Ovary (tissue), 9 donors: ENCODE results near the gene TAF11L9. TPM values are rescaled to one million over a fixed set of nuclear protein-coding genes. Genes with fewer than 3 reads are reported as not detected.
"Not testable (repeated sequence)": the region's sequence is repeated elsewhere in the genome, so short reads cannot be mapped to it uniquely, and the experiment has no call there.

Experiments
- DNase-seq, 5 donors: peaks; one replicate each; pipeline ENCODE4 v3.0.0-alpha.2; 2019 to 2020
- H3K27ac ChIP-seq, 2 donors: fragments of 200-600 bp; one replicate each; pipeline versions ENCODE4 v1.5.1 to v1.8.0; 2019 to 2022
- H3K27me3 ChIP-seq: fragments of 200-600 bp; one replicate; pipeline ENCODE4 v1.8.0; 2022
- H3K36me3 ChIP-seq: fragments of 200-600 bp; sonication (generic); one replicate; pipeline ENCODE4 v1.5.1; 2019
- H3K4me1 ChIP-seq: one replicate; pipeline ENCODE4 v1.8.1; 2013; ENCODE audit warnings: mild to moderate bottlenecking, moderate library complexity; ENCODE audit not compliant: insufficient read depth
- H3K4me3 ChIP-seq: fragments of 200-600 bp; sonication (generic); one replicate; pipeline ENCODE4 v1.5.1; 2017
- H3K9me3 ChIP-seq, 2 donors: fragments of 200-600 bp in 1 of 2; sonication (generic) in 1 of 2; one replicate each; pipeline versions ENCODE4 v1.5.1 to v1.8.1; 2013 to 2019; ENCODE audit warnings: mild to moderate bottlenecking in 1 of 2, moderate library complexity in 1 of 2
- CTCF ChIP-seq, 3 donors: fragments of 450-650 bp in 2 of 3; fragments of 200-600 bp in 1 of 3; IDR thresholded peaks; one replicate each; pipeline versions ENCODE4 v1.5.1 to v1.8.0; 2016 to 2022; ENCODE audit warnings: antibody characterized with exemption in 3 of 3, mild to moderate bottlenecking in 1 of 3
- EP300 ChIP-seq: sonication (generic); formaldehyde crosslinking; IDR thresholded peaks from one replicate; pipeline ENCODE4 v1.6.1; 2017; ENCODE audit warnings: antibody characterized with exemption
- POLR2A ChIP-seq: fragments of 450-650 bp; IDR thresholded peaks from one replicate; pipeline ENCODE4 v1.6.1; 2017; ENCODE audit warnings: antibody characterized with exemption, mild to moderate bottlenecking, moderate library complexity
- WGBS, 3 donors: extraction: QIAGEN DNeasy Blood & Tissue Kit in 1 of 3; methylation state at CpG; one replicate each; pipeline versions ENCODE4 v1.1.5 to v1.1.7; 2013 to 2017; 5-methylcytosine and 5-hydroxymethylcytosine counted together
- intact Hi-C, 4 donors: fragments of 100-400 bp; cut with DNase I; formaldehyde crosslinking; loops; one replicate each; pipeline versions ENCODE4 v1.11.0 to v1.15.1; 2022 to 2023
- polyA plus RNA-seq, 2 donors: library from polyadenylated mRNA; stranded (reverse); fragments of 200-250 nt in 1 of 2; fragments of 350-450 nt in 1 of 2; fragmentation: Illumina TruSeq in 1 of 2; extraction: RNeasy Lipid Tissue Mini Kit (QIAGEN cat#74804) in 1 of 2; gene quantifications; one replicate each; pipeline ENCODE4 v1.2.3, GENCODE V29; 2013 to 2014
- total RNA-seq, 7 donors: library from RNA; depleted of rRNA in 2 of 7; stranded (reverse); fragments of >200 nt in 2 of 7; fragmentation: NEBNext Ultra II Directional in 3 of 7; extraction: Animal tissue kit (Norgen Biotek cat#: 25700) in 3 of 7; gene quantifications; one replicate each; pipeline versions ENCODE4 v1.1.0 to v1.2.4, GENCODE V29; 2016 to 2023
- donor health status: DM: no; HTN: no; CAD: no; lungs with moderate emphysema.
- donor health status: DM: no; HTN: no; CAD: no.
- donor health status: Bipolar disorder and iron deficiency.
- donor health status: DM: yes; HTN: yes; CAD: no.
- donor health status: DM: no; HTN: no; CAD: no.
- donor health status: DM: yes; HTN: yes; CAD: no.

TAF11L9 gene
- total and polyA plus RNA-seq, 9 donors = not detected

- Histone ChIP-seq H3K27ac (no peak overlapping the region), H3K4me1 (no peaks in the 10 kb centered on the region), H3K9me3 (no peaks in the 10 kb centered on the region), H3K36me3 (no peaks in the 10 kb centered on the region), H3K4me3 (no peak overlapping the region), H3K27me3 (no peaks in the 10 kb centered on the region)
- DNase-seq = no peak
- TF ChIP-seq POLR2A (no peak), EP300 (no peak), CTCF (IDR thresholded peaks at IDR 0.05) (no peak)
- intact Hi-C loops = no loop called here
- 71 to 86% (median 85%) methylated on average over 3 of the region's 3 CpGs for WGBS, 3 donors
Measured at GRCh38 chr5:17619354-17619753, 25.2 kb upstream of the TAF11L9 start.

- Histone ChIP-seq H3K27ac (no peak overlapping the region), H3K4me1 (no peaks in the 10 kb centered on the region), H3K9me3 (no peaks in the 10 kb centered on the region), H3K4me3 (no peak overlapping the region), H3K36me3 (no peaks in the 10 kb centered on the region), H3K27me3 (no peaks in the 10 kb centered on the region)
- DNase-seq = no peak
- TF ChIP-seq POLR2A (no peak), EP300 (no peak), CTCF (IDR thresholded peaks at IDR 0.05) (no peak)
- intact Hi-C loops = no loop called here
- 85 to 95% (median 87%) methylated on average over 13 to 17 of the region's 17 CpGs for WGBS, 3 donors
Measured at GRCh38 chr5:17614872-17615605, 20.8 kb upstream of the TAF11L9 start.

GRCh38 chr5:17610092-17610491 is 15.9 kb upstream of the TAF11L9 start, which contains the start of gene TAF11L12:
Gene TAF11L12, plus strand, starts transcription at chr5:17610392.
- H3K4me1 ChIP-seq, H3K4me3 ChIP-seq, H3K27me3 ChIP-seq, H3K9me3 ChIP-seq, intact Hi-C loops, H3K36me3 ChIP-seq, H3K27ac ChIP-seq, DNase-seq: not testable (repeated sequence)
- WGBS, 3 donors = 20 to 66% (median 52%) methylated on average over 1 to 2 of the region's 2 CpGs

- DNase-seq, H3K4me3 ChIP-seq, H3K36me3 ChIP-seq, H3K27ac ChIP-seq, intact Hi-C loops, H3K27me3 ChIP-seq, H3K9me3 ChIP-seq, H3K4me1 ChIP-seq: not testable (repeated sequence)
- WGBS, 3 donors = 85 to 91% (median 90%) methylated on average over 4 of the region's 4 CpGs
Measured at GRCh38 chr5:17607461-17607860, 13.3 kb upstream of the TAF11L9 start.

GRCh38 chr5:17604951-17605350 is 10.8 kb upstream of the TAF11L9 start:
- no peaks in the 10 kb centered on the region for H3K27me3 ChIP-seq
- TF ChIP-seq POLR2A = no peak
- no peak for TF ChIP-seq CTCF (IDR thresholded peaks at IDR 0.05)
- no peak for TF ChIP-seq EP300
- no peaks in the 10 kb centered on the region for H3K36me3 ChIP-seq
- H3K4me1 ChIP-seq = no peaks in the 10 kb centered on the region
- no peak overlapping the region for H3K4me3 ChIP-seq
- WGBS, 3 donors = 86 to 88% (median 87%) methylated on average over 14 of the region's 14 CpGs
- H3K27ac ChIP-seq = no peak overlapping the region
- no peak for DNase-seq
- no peaks in the 10 kb centered on the region for H3K9me3 ChIP-seq
- intact Hi-C loops = no loop called here

GRCh38 chr5:17603880-17604279 is 9.7 kb upstream of the TAF11L9 start, which contains the start of gene TAF11L11:
Gene TAF11L11, plus strand, starts transcription at chr5:17604183.
- H3K9me3 ChIP-seq, H3K36me3 ChIP-seq, H3K27ac ChIP-seq, DNase-seq, H3K4me3 ChIP-seq, H3K4me1 ChIP-seq, H3K27me3 ChIP-seq, intact Hi-C loops: not testable (repeated sequence)
- WGBS, 3 donors = 64 to 70% (median 67%) methylated on average over 6 of the region's 6 CpGs

- H3K9me3 ChIP-seq, DNase-seq, intact Hi-C loops, H3K4me3 ChIP-seq, H3K27ac ChIP-seq, H3K36me3 ChIP-seq, H3K4me1 ChIP-seq, H3K27me3 ChIP-seq: not testable (repeated sequence)
- WGBS, 3 donors = 100% methylated on average over 3 of the region's 15 CpGs; no CpG with 5 or more reads in 2 of the 3 donors
Measured at GRCh38 chr5:17597728-17598127, 3.5 kb upstream of the TAF11L9 start, which contains the start of gene TAF11L10. Gene TAF11L10, minus strand, starts transcription at chr5:17597828.

GRCh38 chr5:17590860-17591259 is 3.3 kb downstream of the TAF11L9 start, which contains the start of gene TAF11L8:
Gene TAF11L8, minus strand, starts transcription at chr5:17590960.
- no CpG with 5 or more reads among the region's 16 CpGs for WGBS, 3 donors
- H3K36me3 ChIP-seq, H3K27ac ChIP-seq, H3K4me1 ChIP-seq, DNase-seq, H3K4me3 ChIP-seq, H3K27me3 ChIP-seq, intact Hi-C loops, H3K9me3 ChIP-seq: not testable (repeated sequence)

- no CpG with 5 or more reads among the region's 16 CpGs for WGBS, 3 donors
- H3K36me3 ChIP-seq, intact Hi-C loops, H3K4me3 ChIP-seq, H3K4me1 ChIP-seq, H3K27me3 ChIP-seq, DNase-seq, H3K9me3 ChIP-seq, H3K27ac ChIP-seq: not testable (repeated sequence)
Measured at GRCh38 chr5:17585658-17586057, 8.5 kb downstream of the TAF11L9 start, which contains the start of gene TAF11L7. Gene TAF11L7, minus strand, starts transcription at chr5:17585758.
